T-helper 2 cell treated with Interferon-gamma antibody and Interleukin-4, amounts not matched to agents 100 ng/mL and 5 ng/mL, for 36 hours (primary cell): Measurements from ENCODE around the gene SMIM10. TPM values are rescaled to one million over a fixed set of nuclear protein-coding genes. Genes with fewer than 3 reads are reported as not detected.
"Not testable (repeated sequence)": the region's sequence is repeated elsewhere in the genome, so short reads cannot be mapped to it uniquely, and the experiment has no call there.

ENCODE experiments used
- intact Hi-C: fragments of 100-400 bp; cut with micrococcal nuclease; formaldehyde crosslinking; loops from one replicate; pipeline ENCODE4 v1.15.1; 2023
- total RNA-seq: library from RNA; stranded (reverse); gene quantifications from 2 replicates; pipeline ENCODE4 v1.2.3, GENCODE V29; 2022

The SMIM10 gene
- total RNA-seq, result 0.41 and 0.59 TPM in 2 replicates

- intact Hi-C loops, result no loop called here
Observed at GRCh38 chrX:134990801-134991481, at the start of gene SMIM10. Gene SMIM10, plus strand, starts transcription at chrX:134990991. Its CDS starts 105 bp downstream, at chrX:134991096.

GRCh38 chrX:134946364-134946763 lies 44.4 kb upstream of the SMIM10 start:
- intact Hi-C loops, result not testable (repeated sequence)

GRCh38 chrX:134948333-134949241 lies 42.2 kb upstream of the SMIM10 start:
- intact Hi-C loops, result no loop called here

GRCh38 chrX:134949271-134949670 lies 41.5 kb upstream of the SMIM10 start:
- intact Hi-C loops, result no loop called here

- intact Hi-C loops, result no loop called here
Observed at GRCh38 chrX:134957836-134958235, 33.0 kb upstream of the SMIM10 start.

DNA sequence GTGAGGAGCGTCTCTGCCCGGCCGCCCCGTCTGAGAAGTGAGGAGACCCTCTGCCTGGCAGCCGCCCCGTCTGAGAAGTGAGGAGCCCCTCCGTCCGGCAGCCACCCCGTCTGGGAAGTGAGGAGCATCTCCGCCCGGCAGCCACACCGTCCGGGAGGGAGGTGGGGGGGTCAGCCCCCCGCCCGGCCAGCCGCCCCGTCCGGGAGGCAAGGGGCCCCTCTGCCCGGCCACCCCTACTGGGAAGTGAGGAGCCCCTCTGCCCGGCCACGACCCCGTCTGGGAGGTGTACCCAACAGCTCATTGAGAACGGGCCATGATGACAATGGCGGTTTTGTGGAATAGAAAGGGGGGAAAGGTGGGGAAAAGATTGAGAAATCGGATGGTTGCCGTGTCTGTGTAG lies 30.4 kb upstream of the SMIM10 start:
- intact Hi-C loops, result not testable (repeated sequence)

- intact Hi-C loops, result no loop called here
Observed at GRCh38 chrX:134963041-134963440, 27.8 kb upstream of the SMIM10 start.

DNA sequence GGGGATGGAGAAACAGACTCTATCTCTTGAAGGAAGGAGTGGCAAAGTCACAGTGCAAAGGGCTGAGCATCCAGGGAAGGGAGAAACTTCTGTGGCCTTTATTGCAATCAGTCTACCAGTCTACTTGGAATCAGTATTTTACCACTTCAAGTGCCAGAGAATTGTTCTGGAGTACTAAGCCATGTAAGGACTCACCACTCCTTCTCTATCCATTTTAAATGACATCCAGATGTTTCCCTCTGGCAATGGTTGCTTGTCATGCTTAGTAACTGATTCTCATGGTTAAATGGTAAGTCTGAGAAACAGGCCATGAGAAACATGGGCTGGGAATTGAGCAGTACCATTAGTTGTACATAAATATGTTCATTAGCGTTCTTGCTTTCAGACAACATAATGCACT lies 21.1 kb upstream of the SMIM10 start:
- intact Hi-C loops, result no loop called here

DNA sequence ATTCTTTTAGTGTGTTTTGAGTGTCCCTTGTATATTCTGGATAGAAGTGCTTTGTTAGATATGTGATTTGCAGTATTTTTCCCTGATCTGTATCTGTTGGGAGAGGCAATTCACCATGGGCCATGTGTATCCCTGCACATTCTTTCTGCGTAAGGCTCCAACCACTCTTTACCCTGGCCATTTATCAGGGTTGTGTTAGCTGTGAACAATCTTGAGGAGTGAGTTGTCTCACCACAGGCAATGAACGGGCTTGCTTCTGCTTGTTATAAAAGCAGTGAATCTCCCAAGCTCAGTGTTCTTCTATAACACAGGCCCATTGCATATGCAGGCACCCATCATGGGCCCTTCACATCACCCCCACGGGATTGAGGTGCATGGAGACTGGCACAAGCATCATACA lies 18.9 kb upstream of the SMIM10 start:
- intact Hi-C loops, result no loop called here

DNA sequence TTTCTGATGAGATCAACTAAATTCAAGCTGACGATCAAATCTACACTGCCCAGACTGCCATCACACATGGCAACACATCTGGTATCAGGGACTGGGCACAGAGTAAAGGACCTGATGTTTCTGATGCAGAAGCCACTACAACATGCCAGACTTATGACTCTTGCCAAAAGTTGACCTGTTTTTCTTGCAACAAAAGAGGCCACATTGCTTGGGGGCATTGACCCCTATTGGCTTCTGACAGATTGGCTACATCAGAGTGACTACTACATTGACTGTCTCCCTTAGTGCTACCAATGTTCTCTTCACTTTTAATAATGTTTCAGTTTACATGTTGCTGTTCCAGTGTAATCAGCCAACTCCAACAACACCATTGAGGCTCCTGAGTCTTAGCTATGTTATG lies 15.3 kb upstream of the SMIM10 start:
- intact Hi-C loops, result no loop called here

- intact Hi-C loops, result no loop called here
Observed at GRCh38 chrX:134981910-134982309, 8.9 kb upstream of the SMIM10 start.

DNA sequence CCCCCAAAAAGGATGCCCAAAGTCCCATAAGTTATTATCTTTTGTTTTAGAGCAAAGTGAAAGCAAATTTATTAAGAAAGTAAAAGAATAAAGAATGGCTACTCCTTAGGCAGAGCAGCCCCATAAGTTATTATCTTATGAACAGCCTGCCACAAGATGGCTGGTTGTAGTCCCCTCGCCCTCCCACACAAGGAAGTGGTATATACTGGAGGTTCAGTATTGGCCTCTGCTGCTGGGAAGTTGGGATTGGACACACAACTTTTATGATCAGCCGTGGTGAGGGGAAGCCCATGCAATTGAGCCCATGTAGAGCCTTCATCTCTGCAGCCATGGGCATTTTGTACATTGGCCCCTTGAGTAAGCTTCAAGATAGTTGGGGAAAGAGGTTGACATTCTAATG lies 8.0 kb upstream of the SMIM10 start:
- intact Hi-C loops, result no loop called here

GRCh38 chrX:134985479-134985878 lies 5.3 kb upstream of the SMIM10 start:
- intact Hi-C loops, result no loop called here

DNA sequence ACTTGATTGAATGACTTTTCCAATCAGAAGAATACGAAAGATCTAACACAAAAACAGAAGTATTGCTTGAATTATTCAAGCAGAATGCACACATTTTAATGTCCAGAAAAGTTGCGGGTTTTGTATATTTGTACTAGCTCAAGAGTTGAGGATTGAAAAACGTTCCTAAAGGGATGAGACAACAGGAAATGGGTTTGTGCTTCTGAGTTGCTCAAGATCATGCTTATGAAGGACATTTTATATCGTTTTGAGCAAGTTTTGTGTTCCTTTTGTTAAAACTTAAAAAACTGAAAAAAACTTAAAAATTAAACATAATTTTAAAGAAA lies 353 bp upstream of the SMIM10 start:
- intact Hi-C loops, result no loop called here

DNA sequence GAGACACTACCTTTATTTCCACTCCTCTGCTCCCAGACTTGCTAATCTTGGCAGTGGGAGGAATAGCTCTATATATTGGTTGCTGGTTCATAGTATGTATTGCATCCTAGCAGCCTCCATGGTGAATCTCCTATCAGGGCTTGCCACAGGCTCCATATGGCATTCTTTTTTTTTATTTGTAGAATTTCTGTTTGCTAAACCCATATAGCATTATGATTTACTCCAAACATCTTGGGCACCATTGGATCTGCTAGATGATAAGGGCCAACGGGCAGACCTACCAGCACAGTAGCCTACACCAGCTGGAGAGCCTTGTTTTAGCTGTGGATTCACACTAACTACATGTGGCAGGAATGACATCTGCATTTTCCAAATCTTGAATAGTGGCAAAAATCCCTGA lies 6.9 kb downstream of the SMIM10 start:
- intact Hi-C loops, result no loop called here

DNA sequence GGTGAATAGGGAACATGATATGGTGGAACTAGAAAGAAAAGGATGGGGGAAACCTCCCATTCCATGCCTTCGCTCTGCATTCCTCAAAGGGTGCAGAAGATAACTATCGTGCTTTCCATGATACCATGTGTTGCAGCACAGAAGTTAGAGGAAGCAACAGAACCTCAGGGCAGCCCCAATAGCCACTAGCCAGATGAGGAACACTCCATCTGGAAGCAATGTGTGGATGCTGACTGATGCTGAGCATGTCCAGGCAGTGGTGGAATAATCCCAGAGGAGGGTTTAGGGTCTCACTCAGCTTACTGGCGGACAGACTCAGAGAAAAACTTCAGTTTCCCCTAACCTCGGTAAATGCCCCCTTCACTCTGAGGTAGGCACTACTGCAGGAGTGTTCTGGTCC lies 7.5 kb downstream of the SMIM10 start:
- intact Hi-C loops, result no loop called here

DNA sequence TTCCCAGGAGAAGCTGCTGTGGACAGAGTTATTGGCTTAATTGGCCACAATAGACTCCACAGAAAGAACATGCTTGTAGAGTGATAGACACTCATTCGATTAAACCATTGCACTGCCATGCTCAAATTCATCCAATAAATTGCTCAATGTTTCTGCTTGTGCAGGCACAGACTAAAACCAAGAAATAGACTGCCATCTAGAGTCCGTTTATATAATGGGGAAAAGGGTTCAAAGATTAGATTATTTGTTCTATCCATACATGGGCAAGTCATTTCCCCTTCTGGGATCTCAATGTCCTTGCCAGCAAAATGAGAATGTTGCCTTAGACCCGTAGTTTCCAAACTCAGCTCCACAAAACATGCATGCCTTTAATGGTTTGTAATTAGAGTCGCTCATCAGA lies 8.7 kb downstream of the SMIM10 start:
- intact Hi-C loops, result loop anchor here (1.0 kb wide), 1 partner anchor 34 kb away; no protein-coding TSS in a partner anchor

GRCh38 chrX:135000516-135000915 lies 9.7 kb downstream of the SMIM10 start:
- intact Hi-C loops, result no loop called here

GRCh38 chrX:135003876-135004623 lies 13.3 kb downstream of the SMIM10 start:
- intact Hi-C loops, result loop anchor here (1.0 to 2.0 kb wide), 2 partner anchors 48 to 83 kb away; partner anchors contain the start of gene RTL8A

- intact Hi-C loops, result no loop called here
Observed at GRCh38 chrX:135006187-135006586, 15.4 kb downstream of the SMIM10 start.

GRCh38 chrX:135009057-135009610 lies 18.3 kb downstream of the SMIM10 start:
- intact Hi-C loops, result no loop called here

DNA sequence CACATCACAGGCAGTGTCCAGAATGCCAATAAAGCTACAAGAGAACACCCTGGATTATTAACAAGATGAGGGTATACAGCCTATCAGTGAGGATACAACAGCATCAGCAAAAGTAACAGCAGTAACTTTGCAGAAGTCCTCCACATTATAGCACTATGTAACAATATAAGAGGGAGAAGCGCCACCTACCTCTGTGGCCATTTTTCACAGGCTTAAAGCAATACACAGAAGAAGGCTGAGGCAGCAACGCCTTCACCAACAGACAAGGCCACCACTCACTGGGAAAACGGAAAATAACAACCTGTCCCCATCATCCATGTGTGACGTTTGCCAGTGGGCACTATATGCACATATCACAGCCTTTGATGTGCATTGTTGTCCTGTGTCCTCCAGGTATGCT lies 19.0 kb downstream of the SMIM10 start:
- intact Hi-C loops, result no loop called here
